HCT116 (cell line): ENCODE data around the gene IL1RAPL2.

Experiments
- EZH2 ChIP-seq: fragments of 200-600 bp; sonication (generic); IDR thresholded peaks from 2 replicates; pipeline ENCODE4 v1.6.1; 2017; ENCODE audit warnings: antibody characterized with exemption, mixed run types
- EZH2phosphoT487 ChIP-seq: fragments of 200-600 bp; IDR thresholded peaks from 2 replicates; pipeline ENCODE4 v1.6.1; 2018; ENCODE audit warnings: antibody characterized with exemption, borderline replicate concordance
- JUND ChIP-seq: IDR thresholded peaks from 2 replicates; pipeline ENCODE4 v1.6.1; 2012
- POLR2AphosphoS5 ChIP-seq: IDR thresholded peaks from 2 replicates; pipeline ENCODE4 v1.6.1; 2011; ENCODE audit warnings: mild to moderate bottlenecking, low read depth, low read length, moderate library complexity
- TF ChIP-seq, protein P1 (sequence below): IDR thresholded peaks from 2 replicates; pipeline ENCODE4 v1.6.1; 2012
- TF ChIP-seq, protein P2 (sequence below), 3 experiments: fragments of 200-600 bp in 1 of 3; sonication (generic) in 1 of 3; IDR thresholded peaks in 2 of 3; conservative IDR thresholded peaks in 1 of 3; 2 replicates each; pipeline ENCODE4 v1.5.1; 2012 to 2017; ENCODE audit warnings: low read depth in 2 of 3, low read length in 2 of 3, antibody characterized with exemption in 1 of 3, borderline replicate concordance in 1 of 3, control low read depth in 1 of 3, mild to moderate bottlenecking in 1 of 3, mixed read lengths in 1 of 3, mixed run types in 1 of 3, moderate library complexity in 1 of 3; ENCODE audit not compliant: insufficient read depth in 1 of 3

DNA sequence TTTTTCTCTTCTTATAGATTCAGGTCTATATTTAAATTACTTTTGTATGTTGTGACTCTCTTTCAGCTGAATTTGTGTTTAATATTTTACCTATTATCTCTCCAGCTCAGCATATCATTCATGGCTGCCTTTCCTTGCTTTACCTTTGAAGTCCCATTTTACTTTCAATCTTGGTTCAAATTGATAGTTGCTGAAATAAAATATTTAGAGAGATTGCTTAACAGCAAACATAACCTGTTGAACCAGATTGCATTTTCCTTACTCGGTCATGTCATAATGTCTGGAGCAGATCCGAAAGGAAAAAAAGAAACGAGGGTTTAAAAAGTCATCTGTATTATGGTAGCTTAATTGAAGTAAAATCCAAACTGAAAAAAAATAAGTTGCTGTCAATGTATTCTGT, 94.1 kb downstream of the IL1RAPL2 start:
- TF ChIP-seq EZH2phosphoT487: no peak
- no peak for TF ChIP-seq EZH2
- TF ChIP-seq POLR2AphosphoS5: no peak
- TF ChIP-seq, protein P1, sequence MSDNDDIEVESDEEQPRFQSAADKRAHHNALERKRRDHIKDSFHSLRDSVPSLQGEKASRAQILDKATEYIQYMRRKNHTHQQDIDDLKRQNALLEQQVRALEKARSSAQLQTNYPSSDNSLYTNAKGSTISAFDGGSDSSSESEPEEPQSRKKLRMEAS: no peak
- TF ChIP-seq, protein P2, sequence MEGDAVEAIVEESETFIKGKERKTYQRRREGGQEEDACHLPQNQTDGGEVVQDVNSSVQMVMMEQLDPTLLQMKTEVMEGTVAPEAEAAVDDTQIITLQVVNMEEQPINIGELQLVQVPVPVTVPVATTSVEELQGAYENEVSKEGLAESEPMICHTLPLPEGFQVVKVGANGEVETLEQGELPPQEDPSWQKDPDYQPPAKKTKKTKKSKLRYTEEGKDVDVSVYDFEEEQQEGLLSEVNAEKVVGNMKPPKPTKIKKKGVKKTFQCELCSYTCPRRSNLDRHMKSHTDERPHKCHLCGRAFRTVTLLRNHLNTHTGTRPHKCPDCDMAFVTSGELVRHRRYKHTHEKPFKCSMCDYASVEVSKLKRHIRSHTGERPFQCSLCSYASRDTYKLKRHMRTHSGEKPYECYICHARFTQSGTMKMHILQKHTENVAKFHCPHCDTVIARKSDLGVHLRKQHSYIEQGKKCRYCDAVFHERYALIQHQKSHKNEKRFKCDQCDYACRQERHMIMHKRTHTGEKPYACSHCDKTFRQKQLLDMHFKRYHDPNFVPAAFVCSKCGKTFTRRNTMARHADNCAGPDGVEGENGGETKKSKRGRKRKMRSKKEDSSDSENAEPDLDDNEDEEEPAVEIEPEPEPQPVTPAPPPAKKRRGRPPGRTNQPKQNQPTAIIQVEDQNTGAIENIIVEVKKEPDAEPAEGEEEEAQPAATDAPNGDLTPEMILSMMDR (IDR thresholded peaks at IDR 0.05 in 2 of 3, conservative IDR thresholded peaks at IDR 0.05 in 1 of 3; ENCODE audit: borderline replicate concordance in 1 of 3, insufficient read depth in 1 of 3, low read depth in 2 of 3, low read length in 2 of 3): no peak
- no peak for TF ChIP-seq JUND
